HG03103 (cell line): ENCODE results near the gene UBL5.

Experiments used
- ATAC-seq: cut with Tn5 transposase; IDR thresholded peaks from one replicate; pipeline ENCODE4 v1.9.1; 2021; ENCODE audit warnings: low read depth; ENCODE audit not compliant: unreplicated experiment

Gene UBL5

GRCh38 chr19:9877780-9878510 lies 50.2 kb downstream of the UBL5 start:
- ATAC-seq = no peak

GRCh38 chr19:9878511-9879196 lies 50.9 kb downstream of the UBL5 start:
- no peak for ATAC-seq
